HEK293T (cell line): Measurements from ENCODE around the gene C10orf67.

Source experiments
- CTCF ChIA-PET: fragments of 350-600 bp; formaldehyde crosslinking; extraction: SDS; loops from one replicate; lab custom pipeline; 2021; ENCODE audit warnings: antibody characterized with exemption, inconsistent platforms; lab: Yijun Ruan, JAX
- POLR2A ChIA-PET: fragments of 350-600 bp; formaldehyde crosslinking; extraction: SDS; loops from one replicate; lab custom pipeline; 2020; ENCODE audit warnings: antibody characterized with exemption, inconsistent platforms; lab: Yijun Ruan, JAX
- DNase-seq: peaks from one replicate; pipeline ENCODE4 v3.0.0; 2012; ENCODE audit warnings: mixed read lengths; ENCODE audit errors: extremely low spot score
- ARNT ChIP-seq: fragments of 450-650 bp; IDR thresholded peaks from 2 replicates; pipeline ENCODE4 v1.6.1; 2017; ENCODE audit warnings: mild to moderate bottlenecking
- BHLHE40 ChIP-seq: fragments of 450-650 bp; IDR thresholded peaks from 2 replicates; pipeline ENCODE4 v1.6.1; 2016; ENCODE audit warnings: mild to moderate bottlenecking, moderate library complexity, borderline replicate concordance
- CTBP1 ChIP-seq: fragments of 450-650 bp; IDR thresholded peaks from 2 replicates; pipeline ENCODE4 v1.6.1; 2016; ENCODE audit warnings: borderline replicate concordance
- ELF4 ChIP-seq: fragments of 450-650 bp; IDR thresholded peaks from 2 replicates; pipeline ENCODE4 v1.6.1; 2017; ENCODE audit warnings: antibody characterized with exemption
- FOXA1 ChIP-seq: fragments of 450-650 bp; IDR thresholded peaks from 2 replicates; pipeline ENCODE4 v1.6.1; 2016; ENCODE audit warnings: mild to moderate bottlenecking
- FOXK2 ChIP-seq: fragments of 450-650 bp; IDR thresholded peaks from 2 replicates; pipeline ENCODE4 v1.6.1; 2016; ENCODE audit warnings: mild to moderate bottlenecking
- FOXM1 ChIP-seq: fragments of 450-650 bp; IDR thresholded peaks from 2 replicates; pipeline ENCODE4 v1.6.1; 2017; ENCODE audit warnings: mild to moderate bottlenecking, borderline replicate concordance
- HDGF ChIP-seq: fragments of 450-650 bp; IDR thresholded peaks from 2 replicates; pipeline ENCODE4 v1.6.1; 2017; ENCODE audit warnings: antibody characterized with exemption, borderline replicate concordance
- L3MBTL2 ChIP-seq: fragments of 450-650 bp; conservative IDR thresholded peaks from 2 replicates; pipeline ENCODE4 v1.6.1; 2016; ENCODE audit warnings: mild to moderate bottlenecking
- LEF1 ChIP-seq: fragments of 450-650 bp; IDR thresholded peaks from 2 replicates; pipeline ENCODE4 v1.6.1; 2017; ENCODE audit warnings: mild to moderate bottlenecking, borderline replicate concordance
- NFRKB ChIP-seq: fragments of 450-650 bp; IDR thresholded peaks from 2 replicates; pipeline ENCODE4 v1.6.1; 2016; ENCODE audit warnings: mild to moderate bottlenecking, moderate library complexity
- SP1 ChIP-seq: fragments of 450-650 bp; IDR thresholded peaks from 2 replicates; pipeline ENCODE4 v1.6.1; 2017
- SUZ12 ChIP-seq: fragments of 450-650 bp; IDR thresholded peaks from 2 replicates; pipeline ENCODE4 v1.6.1; 2016; ENCODE audit warnings: mild to moderate bottlenecking
- TARDBP ChIP-seq: fragments of 450-650 bp; IDR thresholded peaks from 2 replicates; pipeline ENCODE4 v1.6.1; 2016
- ZNF384 ChIP-seq: fragments of 450-650 bp; IDR thresholded peaks from 2 replicates; pipeline ENCODE4 v1.6.1; 2016
- TF ChIP-seq, protein P1 (sequence below): fragments of 450-650 bp; IDR thresholded peaks from 2 replicates; pipeline ENCODE4 v1.6.1; 2016

The C10orf67 gene

GRCh38 chr10:23202779-23203178 lies 141.8 kb downstream of the C10orf67 start:
- ChIA-PET POLR2A (no interaction called here), CTCF (no interaction called here)
- DNase-seq, result no peak
- TF ChIP-seq HDGF, result no peak
- TF ChIP-seq TARDBP, result no peak
- TF ChIP-seq ZNF384, result no peak
- no peak for TF ChIP-seq BHLHE40
- no peak for TF ChIP-seq NFRKB
- no peak for TF ChIP-seq ELF4
- TF ChIP-seq, protein P1, sequence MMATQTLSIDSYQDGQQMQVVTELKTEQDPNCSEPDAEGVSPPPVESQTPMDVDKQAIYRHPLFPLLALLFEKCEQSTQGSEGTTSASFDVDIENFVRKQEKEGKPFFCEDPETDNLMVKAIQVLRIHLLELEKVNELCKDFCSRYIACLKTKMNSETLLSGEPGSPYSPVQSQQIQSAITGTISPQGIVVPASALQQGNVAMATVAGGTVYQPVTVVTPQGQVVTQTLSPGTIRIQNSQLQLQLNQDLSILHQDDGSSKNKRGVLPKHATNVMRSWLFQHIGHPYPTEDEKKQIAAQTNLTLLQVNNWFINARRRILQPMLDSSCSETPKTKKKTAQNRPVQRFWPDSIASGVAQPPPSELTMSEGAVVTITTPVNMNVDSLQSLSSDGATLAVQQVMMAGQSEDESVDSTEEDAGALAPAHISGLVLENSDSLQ, result no peak
- TF ChIP-seq FOXM1, result no peak
- TF ChIP-seq SUZ12, result no peak
- TF ChIP-seq LEF1, result no peak
- no peak for TF ChIP-seq FOXA1
- TF ChIP-seq ARNT, result no peak
- TF ChIP-seq FOXK2, result no peak
- no peak for TF ChIP-seq SP1

DNA sequence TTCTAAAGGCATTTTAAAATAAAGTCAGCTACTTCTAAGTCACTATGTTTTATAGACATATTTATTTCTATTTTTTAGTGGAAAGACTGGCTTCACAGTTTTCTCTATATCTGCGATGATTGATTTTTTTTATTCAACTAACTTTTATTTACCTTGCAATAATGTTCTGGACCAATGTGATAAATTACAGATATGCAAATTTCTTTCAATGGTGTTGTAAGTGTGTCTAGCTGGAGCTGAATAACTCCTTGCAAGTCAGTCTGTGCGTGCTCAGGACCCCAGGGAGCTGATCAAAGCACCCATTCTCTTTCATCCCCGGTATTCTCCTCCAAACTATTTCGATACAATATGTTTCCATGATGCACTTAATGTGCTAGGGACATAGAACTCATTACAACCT lies 142.8 kb downstream of the C10orf67 start:
- ChIA-PET POLR2A (no interaction called here), CTCF (interaction anchor here (0.5 kb wide), 1 partner anchor 579 kb away, joined by 4 read pairs; no protein-coding TSS in a partner anchor)
- DNase-seq, result no peak
- no peak for TF ChIP-seq FOXA1

- TF ChIP-seq, protein P1, result no peak
- TF ChIP-seq FOXA1, result no peak
- no peak for TF ChIP-seq ARNT
- no peak for TF ChIP-seq BHLHE40
- TF ChIP-seq ZNF384, result no peak
- no peak for TF ChIP-seq LEF1
- no peak for TF ChIP-seq FOXM1
- no peak for TF ChIP-seq HDGF
- TF ChIP-seq ELF4, result no peak
- TF ChIP-seq L3MBTL2, result no peak
- no peak for TF ChIP-seq NFRKB
- TF ChIP-seq FOXK2, result no peak
- DNase-seq, result no peak
- ChIA-PET POLR2A (no interaction called here), CTCF (interaction anchor here (0.5 to 0.7 kb wide), 2 partner anchors 273 to 578 kb away, joined by 3 to 4 read pairs; no protein-coding TSS in a partner anchor)
These were observed 143.5 kb downstream of the C10orf67 start for GRCh38 chr10:23200997-23201652.

DNA sequence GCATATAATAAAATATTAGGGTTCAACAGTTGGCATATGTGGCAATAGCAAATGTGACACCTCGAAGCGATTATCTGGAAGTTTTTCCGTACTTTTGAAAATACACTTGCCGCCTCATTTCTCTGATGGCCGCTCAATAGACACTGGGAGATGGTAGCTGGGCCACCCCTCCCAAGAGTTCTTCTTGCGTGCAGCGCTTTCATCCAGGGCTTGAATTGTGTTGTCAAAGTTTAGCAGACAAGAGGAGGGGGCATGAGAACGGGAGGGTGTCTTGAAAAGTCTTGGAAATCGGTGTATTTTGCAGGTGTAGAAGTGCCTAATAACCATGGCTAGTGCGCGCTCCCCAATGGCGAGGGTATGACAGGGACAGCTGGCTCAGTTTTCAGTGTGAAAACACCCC lies 144.0 kb downstream of the C10orf67 start:
- POLR2A ChIA-PET, result no interaction called here
- DNase-seq, result no peak
- TF ChIP-seq SP1, result no peak
- TF ChIP-seq CTBP1, result no peak
- no peak for TF ChIP-seq FOXK2
- no peak for TF ChIP-seq NFRKB
- TF ChIP-seq ZNF384, result no peak
- no peak for TF ChIP-seq LEF1
- no peak for TF ChIP-seq FOXM1
- no peak for TF ChIP-seq BHLHE40
- TF ChIP-seq SUZ12, result no peak
- no peak for TF ChIP-seq FOXA1
- no peak for TF ChIP-seq ELF4
- TF ChIP-seq, protein P1, result no peak
- no peak for TF ChIP-seq ARNT
- TF ChIP-seq L3MBTL2, result no peak
- TF ChIP-seq HDGF, result no peak
- TF ChIP-seq TARDBP, result no peak
- CTCF ChIA-PET, result interaction anchor here (0.7 kb wide), 1 partner anchor 273 kb away, joined by 3 read pairs; no protein-coding TSS in a partner anchor

DNA sequence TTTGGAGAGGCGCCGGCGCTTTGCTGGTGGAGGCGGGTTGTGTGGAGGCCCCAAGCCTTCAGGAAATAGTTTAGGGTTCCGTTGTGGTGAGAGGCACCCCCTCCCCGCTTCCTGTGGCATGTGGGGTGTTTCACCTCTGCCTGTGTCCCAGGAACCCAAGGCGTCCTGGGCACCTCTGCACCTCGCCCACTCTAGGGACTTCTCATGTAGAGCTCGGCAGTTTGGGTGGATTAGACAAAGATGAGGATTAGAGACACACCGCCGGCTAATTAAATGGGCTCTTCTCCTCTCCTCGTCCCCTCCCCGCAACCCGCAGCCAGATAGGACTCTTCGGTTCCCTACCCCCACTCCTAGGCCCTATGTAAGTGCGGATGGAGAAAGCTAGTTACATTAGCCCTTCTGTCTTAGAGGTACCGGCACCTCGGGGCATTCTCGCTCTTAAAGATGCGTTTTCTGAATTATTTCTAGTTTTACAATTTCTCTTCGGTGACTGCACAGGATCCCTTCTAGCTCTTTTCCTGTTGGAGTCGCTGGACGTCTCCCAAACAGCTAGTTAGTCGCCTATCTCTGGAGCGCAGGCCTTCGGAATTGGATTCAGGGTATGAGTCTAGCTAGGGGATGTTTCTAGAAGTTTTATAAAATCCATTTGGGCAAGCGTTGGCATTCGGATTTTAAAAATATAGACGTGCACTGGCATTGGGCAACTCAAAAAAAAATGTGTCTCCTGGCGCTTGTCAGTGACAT lies 144.7 kb downstream of the C10orf67 start:
- CTCF ChIA-PET, result no interaction called here
- POLR2A ChIA-PET, result no interaction called here

More for the DNA sequence above, 144.7 kb downstream of the C10orf67 start:
- TF ChIP-seq TARDBP, result no peak
- TF ChIP-seq CTBP1, result no peak
- no peak for TF ChIP-seq ZNF384
- TF ChIP-seq ELF4, result no peak
- TF ChIP-seq FOXK2, result no peak
- no peak for TF ChIP-seq SUZ12
- TF ChIP-seq SP1, result no peak
- no peak for TF ChIP-seq L3MBTL2
- DNase-seq, result no peak
